HepG2 (cell line): ENCODE results near the gene SF3A2. TPM values are rescaled to one million over a fixed set of nuclear protein-coding genes. Genes with fewer than 3 reads are reported as not detected.

ENCODE experiments used
- JUND ChIP-seq: sonication (generic); formaldehyde crosslinking; IDR thresholded peaks from 2 replicates; pipeline ENCODE4 v1.8.0; 2022; ENCODE audit warnings: mild to moderate bottlenecking, missing genetic modification reagents
- KAT8 ChIP-seq: IDR thresholded peaks from 2 replicates; pipeline ENCODE4 v1.6.1; 2016; ENCODE audit warnings: missing genetic modification reagents, missing compliant biosample characterization
- POGZ ChIP-seq: sonication (generic); formaldehyde crosslinking; IDR thresholded peaks from 2 replicates; pipeline ENCODE4 v1.4.0; 2020; ENCODE audit warnings: mild to moderate bottlenecking, missing genetic modification reagents
- PRMT3 ChIP-seq: sonication (generic); formaldehyde crosslinking; IDR thresholded peaks from 2 replicates; pipeline ENCODE4 v1.8.1; 2022; ENCODE audit warnings: low read depth, mild to moderate bottlenecking, moderate library complexity, missing genetic modification reagents, borderline replicate concordance
- RFXAP ChIP-seq: sonication (generic); formaldehyde crosslinking; IDR thresholded peaks from 2 replicates; pipeline ENCODE4 v1.4.0; 2020; ENCODE audit warnings: missing genetic modification reagents, borderline replicate concordance
- ZMYM4 ChIP-seq: sonication (generic); formaldehyde crosslinking; IDR thresholded peaks from 2 replicates; pipeline ENCODE4 v1.8.1; 2023; ENCODE audit warnings: mild to moderate bottlenecking, missing genetic modification reagents
- ZNF264 ChIP-seq: sonication (generic); formaldehyde crosslinking; IDR thresholded peaks from 2 replicates; pipeline ENCODE4 v1.4.0; 2020; ENCODE audit warnings: missing genetic modification reagents
- ZNF274 ChIP-seq: sonication (generic); formaldehyde crosslinking; IDR thresholded peaks from 2 replicates; pipeline ENCODE4 v1.5.1; 2020; ENCODE audit warnings: mild to moderate bottlenecking, missing genetic modification reagents
- ZNF326 ChIP-seq: sonication (generic); formaldehyde crosslinking; IDR thresholded peaks from 2 replicates; pipeline ENCODE4 v1.4.0; 2020; ENCODE audit warnings: missing genetic modification reagents, borderline replicate concordance
- ZNF329 ChIP-seq: sonication (generic); formaldehyde crosslinking; IDR thresholded peaks from 2 replicates; pipeline ENCODE4 v1.9.0; 2021; ENCODE audit warnings: low read depth, mild to moderate bottlenecking, missing genetic modification reagents
- ZNF773 ChIP-seq: sonication (generic); formaldehyde crosslinking; IDR thresholded peaks from 2 replicates; pipeline ENCODE4 v1.4.0; 2020; ENCODE audit warnings: missing genetic modification reagents, borderline replicate concordance
- polyA plus RNA-seq, 8 experiments: library from polyadenylated mRNA; depleted of rRNA in 3 of 8; stranded (reverse) in 7 of 8; unstranded in 1 of 8; fragments of >200 nt; fragmentation: Illumina TruSeq in 4 of 8; extraction: Trizol in 4 of 8; gene quantifications; 2 replicates each; pipeline versions ENCODE4 v1.2.1 to v1.2.3, GENCODE V29; 2011 to 2016; ENCODE audit warnings: low read depth in 4 of 8, missing spikeins in 1 of 8, mixed read lengths in 1 of 8; ENCODE audit not compliant: insufficient read depth in 1 of 8
- total RNA-seq, 5 experiments: library from RNA; depleted of rRNA; stranded (reverse); fragments of >200 nt; fragmentation: Illumina TruSeq; extraction: Trizol; gene quantifications; 2 replicates each; pipeline ENCODE4 v1.2.3, GENCODE V29; 2016; ENCODE audit warnings: low read depth in 1 of 5
- TF ChIP-seq, protein P1 (sequence below): sonication (generic); formaldehyde crosslinking; IDR thresholded peaks from 2 replicates; pipeline ENCODE4 v1.4.0; 2020; ENCODE audit warnings: mild to moderate bottlenecking, low read depth, missing genetic modification reagents
- TF ChIP-seq, protein P2 (sequence below): sonication (generic); formaldehyde crosslinking; IDR thresholded peaks from 2 replicates; pipeline ENCODE4 v1.9.0; 2022; ENCODE audit warnings: low read depth, missing genetic modification reagents
- TF ChIP-seq, protein P3 (sequence below): sonication (generic); formaldehyde crosslinking; IDR thresholded peaks from 2 replicates; pipeline ENCODE4 v1.4.0; 2020; ENCODE audit warnings: missing genetic modification reagents, borderline replicate concordance
- TF ChIP-seq, protein P4 (sequence below): sonication (generic); formaldehyde crosslinking; IDR thresholded peaks from 2 replicates; pipeline ENCODE4 v1.5.1; 2020; ENCODE audit warnings: mild to moderate bottlenecking, missing genetic modification reagents, borderline replicate concordance
- TF ChIP-seq, protein P5 (sequence below): sonication (generic); formaldehyde crosslinking; IDR thresholded peaks from 2 replicates; pipeline ENCODE4 v1.4.0; 2020; ENCODE audit warnings: missing genetic modification reagents
- TF ChIP-seq, protein P6 (sequence below): sonication (generic); formaldehyde crosslinking; IDR thresholded peaks from 2 replicates; pipeline ENCODE4 v1.4.0; 2020; ENCODE audit warnings: mild to moderate bottlenecking, missing genetic modification reagents
- TF ChIP-seq, protein P7 (sequence below): IDR thresholded peaks from 2 replicates; pipeline ENCODE4 v1.6.1; 2016

SF3A2 gene
- total and polyA plus RNA-seq, 2 of the 13 experiments (the other 11 are each of a cell fraction or from before 2014, with no cell fraction given) = 8.6 to 8.8 TPM

DNA sequence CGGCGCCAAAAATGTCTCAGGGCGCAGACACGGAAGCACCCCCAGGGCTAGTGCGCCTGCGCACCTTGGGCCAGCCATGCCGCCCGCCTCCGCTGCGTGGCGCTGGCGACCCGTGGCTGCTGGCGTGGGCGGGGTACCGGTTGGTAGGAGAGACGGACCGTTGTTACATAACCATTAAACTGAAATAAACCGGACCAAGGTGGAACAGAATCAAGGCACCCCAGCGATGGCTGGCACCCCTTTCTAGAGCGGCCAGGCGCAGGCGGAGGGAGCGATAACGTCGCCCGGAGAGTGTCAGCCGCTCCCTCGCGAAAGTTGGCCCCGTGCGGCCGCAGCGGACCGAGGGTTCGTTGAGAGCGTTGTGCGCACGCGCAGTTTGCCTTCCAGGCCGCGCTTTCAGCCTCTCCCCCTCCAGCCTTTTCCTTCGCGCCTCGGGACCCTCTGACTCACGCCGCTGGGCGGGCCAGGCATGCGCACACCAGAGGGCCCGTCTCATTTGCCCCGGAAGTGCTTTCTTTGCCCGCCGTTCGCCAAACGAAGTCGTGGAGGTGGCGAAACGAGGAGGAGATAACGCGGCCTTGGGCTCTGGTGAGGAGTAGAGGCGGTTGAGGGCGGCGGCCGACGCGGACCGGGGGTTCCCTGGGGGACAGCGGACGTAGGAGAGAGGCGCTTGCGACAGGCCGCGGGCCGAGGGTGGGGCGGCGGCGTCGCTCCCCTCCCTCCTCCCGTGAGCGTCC lies at the start of gene SF3A2, which contains the start of gene PLEKHJ1 (continued):
- TF ChIP-seq, protein P1, sequence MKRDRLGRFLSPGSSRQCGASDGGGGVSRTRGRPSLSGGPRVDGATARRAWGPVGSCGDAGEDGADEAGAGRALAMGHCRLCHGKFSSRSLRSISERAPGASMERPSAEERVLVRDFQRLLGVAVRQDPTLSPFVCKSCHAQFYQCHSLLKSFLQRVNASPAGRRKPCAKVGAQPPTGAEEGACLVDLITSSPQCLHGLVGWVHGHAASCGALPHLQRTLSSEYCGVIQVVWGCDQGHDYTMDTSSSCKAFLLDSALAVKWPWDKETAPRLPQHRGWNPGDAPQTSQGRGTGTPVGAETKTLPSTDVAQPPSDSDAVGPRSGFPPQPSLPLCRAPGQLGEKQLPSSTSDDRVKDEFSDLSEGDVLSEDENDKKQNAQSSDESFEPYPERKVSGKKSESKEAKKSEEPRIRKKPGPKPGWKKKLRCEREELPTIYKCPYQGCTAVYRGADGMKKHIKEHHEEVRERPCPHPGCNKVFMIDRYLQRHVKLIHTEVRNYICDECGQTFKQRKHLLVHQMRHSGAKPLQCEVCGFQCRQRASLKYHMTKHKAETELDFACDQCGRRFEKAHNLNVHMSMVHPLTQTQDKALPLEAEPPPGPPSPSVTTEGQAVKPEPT (CRISPR knock-in tag) = peak; percentile 92; the same call in 1 of the 2 replicates
- TF ChIP-seq, protein P2, sequence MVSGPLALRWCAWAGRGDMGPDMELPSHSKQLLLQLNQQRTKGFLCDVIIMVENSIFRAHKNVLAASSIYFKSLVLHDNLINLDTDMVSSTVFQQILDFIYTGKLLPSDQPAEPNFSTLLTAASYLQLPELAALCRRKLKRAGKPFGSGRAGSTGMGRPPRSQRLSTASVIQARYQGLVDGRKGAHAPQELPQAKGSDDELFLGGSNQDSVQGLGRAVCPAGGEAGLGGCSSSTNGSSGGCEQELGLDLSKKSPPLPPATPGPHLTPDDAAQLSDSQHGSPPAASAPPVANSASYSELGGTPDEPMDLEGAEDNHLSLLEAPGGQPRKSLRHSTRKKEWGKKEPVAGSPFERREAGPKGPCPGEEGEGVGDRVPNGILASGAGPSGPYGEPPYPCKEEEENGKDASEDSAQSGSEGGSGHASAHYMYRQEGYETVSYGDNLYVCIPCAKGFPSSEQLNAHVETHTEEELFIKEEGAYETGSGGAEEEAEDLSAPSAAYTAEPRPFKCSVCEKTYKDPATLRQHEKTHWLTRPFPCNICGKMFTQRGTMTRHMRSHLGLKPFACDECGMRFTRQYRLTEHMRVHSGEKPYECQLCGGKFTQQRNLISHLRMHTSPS (CRISPR knock-in tag) = peak; percentile 80
- TF ChIP-seq, protein P3, sequence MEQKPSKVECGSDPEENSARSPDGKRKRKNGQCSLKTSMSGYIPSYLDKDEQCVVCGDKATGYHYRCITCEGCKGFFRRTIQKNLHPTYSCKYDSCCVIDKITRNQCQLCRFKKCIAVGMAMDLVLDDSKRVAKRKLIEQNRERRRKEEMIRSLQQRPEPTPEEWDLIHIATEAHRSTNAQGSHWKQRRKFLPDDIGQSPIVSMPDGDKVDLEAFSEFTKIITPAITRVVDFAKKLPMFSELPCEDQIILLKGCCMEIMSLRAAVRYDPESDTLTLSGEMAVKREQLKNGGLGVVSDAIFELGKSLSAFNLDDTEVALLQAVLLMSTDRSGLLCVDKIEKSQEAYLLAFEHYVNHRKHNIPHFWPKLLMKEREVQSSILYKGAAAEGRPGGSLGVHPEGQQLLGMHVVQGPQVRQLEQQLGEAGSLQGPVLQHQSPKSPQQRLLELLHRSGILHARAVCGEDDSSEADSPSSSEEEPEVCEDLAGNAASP (CRISPR knock-in tag) = peak; percentile 43
- TF ChIP-seq ZNF773 (CRISPR knock-in tag) (no peak), ZNF274 (peak; percentile 90), KAT8 (CRISPR knock-in tag) (peak; percentile 93), ZNF326 (CRISPR knock-in tag) (no peak), ZNF264 (CRISPR knock-in tag) (peak; percentile 52; the same call in 1 of the 2 replicates), PRMT3 (CRISPR knock-in tag) (0 out of 2 replicates have a peak, but pooled peaks have one; percentile 68), ZNF329 (peak; percentile 87), POGZ (CRISPR knock-in tag) (peak; percentile 69), RFXAP (peak; percentile 79), JUND (CRISPR knock-in tag) (peak; percentile 96), ZMYM4 (peak; percentile 84)
- TF ChIP-seq, protein P4, sequence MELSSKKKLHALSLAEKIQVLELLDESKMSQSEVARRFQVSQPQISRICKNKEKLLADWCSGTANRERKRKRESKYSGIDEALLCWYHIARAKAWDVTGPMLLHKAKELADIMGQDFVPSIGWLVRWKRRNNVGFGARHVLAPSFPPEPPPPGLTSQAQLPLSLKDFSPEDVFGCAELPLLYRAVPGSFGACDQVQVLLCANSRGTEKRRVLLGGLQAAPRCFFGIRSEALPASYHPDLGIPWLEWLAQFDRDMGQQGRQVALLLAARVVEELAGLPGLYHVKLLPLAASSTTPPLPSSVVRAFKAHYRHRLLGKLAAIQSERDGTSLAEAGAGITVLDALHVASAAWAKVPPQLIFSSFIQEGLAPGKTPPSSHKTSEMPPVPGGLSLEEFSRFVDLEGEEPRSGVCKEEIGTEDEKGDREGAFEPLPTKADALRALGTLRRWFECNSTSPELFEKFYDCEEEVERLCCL (CRISPR knock-in tag) = peak; percentile 96; the same call in 1 of the 2 replicates
- TF ChIP-seq, protein P5, sequence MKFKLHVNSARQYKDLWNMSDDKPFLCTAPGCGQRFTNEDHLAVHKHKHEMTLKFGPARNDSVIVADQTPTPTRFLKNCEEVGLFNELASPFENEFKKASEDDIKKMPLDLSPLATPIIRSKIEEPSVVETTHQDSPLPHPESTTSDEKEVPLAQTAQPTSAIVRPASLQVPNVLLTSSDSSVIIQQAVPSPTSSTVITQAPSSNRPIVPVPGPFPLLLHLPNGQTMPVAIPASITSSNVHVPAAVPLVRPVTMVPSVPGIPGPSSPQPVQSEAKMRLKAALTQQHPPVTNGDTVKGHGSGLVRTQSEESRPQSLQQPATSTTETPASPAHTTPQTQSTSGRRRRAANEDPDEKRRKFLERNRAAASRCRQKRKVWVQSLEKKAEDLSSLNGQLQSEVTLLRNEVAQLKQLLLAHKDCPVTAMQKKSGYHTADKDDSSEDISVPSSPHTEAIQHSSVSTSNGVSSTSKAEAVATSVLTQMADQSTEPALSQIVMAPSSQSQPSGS (CRISPR knock-in tag) = peak; percentile 71
- TF ChIP-seq, protein P6, sequence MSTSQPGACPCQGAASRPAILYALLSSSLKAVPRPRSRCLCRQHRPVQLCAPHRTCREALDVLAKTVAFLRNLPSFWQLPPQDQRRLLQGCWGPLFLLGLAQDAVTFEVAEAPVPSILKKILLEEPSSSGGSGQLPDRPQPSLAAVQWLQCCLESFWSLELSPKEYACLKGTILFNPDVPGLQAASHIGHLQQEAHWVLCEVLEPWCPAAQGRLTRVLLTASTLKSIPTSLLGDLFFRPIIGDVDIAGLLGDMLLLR (CRISPR knock-in tag) = peak; percentile 86
- TF ChIP-seq, protein P7, sequence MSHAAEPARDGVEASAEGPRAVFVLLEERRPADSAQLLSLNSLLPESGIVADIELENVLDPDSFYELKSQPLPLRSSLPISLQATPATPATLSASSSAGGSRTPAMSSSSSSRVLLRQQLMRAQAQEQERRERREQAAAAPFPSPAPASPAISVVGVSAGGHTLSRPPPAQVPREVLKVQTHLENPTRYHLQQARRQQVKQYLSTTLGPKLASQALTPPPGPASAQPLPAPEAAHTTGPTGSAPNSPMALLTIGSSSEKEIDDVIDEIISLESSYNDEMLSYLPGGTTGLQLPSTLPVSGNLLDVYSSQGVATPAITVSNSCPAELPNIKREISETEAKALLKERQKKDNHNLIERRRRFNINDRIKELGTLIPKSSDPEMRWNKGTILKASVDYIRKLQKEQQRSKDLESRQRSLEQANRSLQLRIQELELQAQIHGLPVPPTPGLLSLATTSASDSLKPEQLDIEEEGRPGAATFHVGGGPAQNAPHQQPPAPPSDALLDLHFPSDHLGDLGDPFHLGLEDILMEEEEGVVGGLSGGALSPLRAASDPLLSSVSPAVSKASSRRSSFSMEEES (CRISPR knock-in tag) = peak; percentile 92
